ENCODE measurements around the gene EIF1AY.

EIF1AY gene

GRCh38 chrY:20575531-20576121 is at the start of gene EIF1AY:
EIF1AY (plus strand) TSS chrY:20575776; CDS start chrY:20575872, 96 bp downstream.
- no peak for TF ChIP-seq CTCF (IDR thresholded peaks at IDR 0.05; ENCODE audit: borderline replicate concordance, insufficient read depth, low read depth, low read length)
- H3K4me3 ChIP-seq (ENCODE audit: low read depth, low read length) = no peak within 1 kb of the TSS

GRCh38 chrY:20528435-20528834 is 47.1 kb upstream of the EIF1AY start:
- TF ChIP-seq CTCF (IDR thresholded peaks at IDR 0.05; ENCODE audit: borderline replicate concordance, insufficient read depth, low read depth, low read length) = no peak
- no peak overlapping the region for H3K4me3 ChIP-seq (ENCODE audit: low read depth, low read length)

GRCh38 chrY:20538186-20538585 is 37.4 kb upstream of the EIF1AY start:
- TF ChIP-seq CTCF (IDR thresholded peaks at IDR 0.05; ENCODE audit: borderline replicate concordance, insufficient read depth, low read depth, low read length) = no peak
- H3K4me3 ChIP-seq (ENCODE audit: low read depth, low read length) = no peak overlapping the region

GRCh38 chrY:20538933-20539332 is 36.6 kb upstream of the EIF1AY start:
- no peak overlapping the region for H3K4me3 ChIP-seq (ENCODE audit: low read depth, low read length)
- no peak for TF ChIP-seq CTCF (IDR thresholded peaks at IDR 0.05; ENCODE audit: borderline replicate concordance, insufficient read depth, low read depth, low read length)

GRCh38 chrY:20544451-20544960 is 31.1 kb upstream of the EIF1AY start:
- H3K4me3 ChIP-seq (ENCODE audit: low read depth, low read length) = no peak overlapping the region
- no peak for TF ChIP-seq CTCF (IDR thresholded peaks at IDR 0.05; ENCODE audit: borderline replicate concordance, insufficient read depth, low read depth, low read length)

- TF ChIP-seq CTCF (IDR thresholded peaks at IDR 0.05; ENCODE audit: borderline replicate concordance, insufficient read depth, low read depth, low read length) = no peak
- no peak overlapping the region for H3K4me3 ChIP-seq (ENCODE audit: low read depth, low read length)
These were observed 29.5 kb upstream of the EIF1AY start for GRCh38 chrY:20546071-20546470.

- H3K4me3 ChIP-seq (ENCODE audit: low read depth, low read length) = no peak overlapping the region
- TF ChIP-seq CTCF (IDR thresholded peaks at IDR 0.05; ENCODE audit: borderline replicate concordance, insufficient read depth, low read depth, low read length) = no peak
These were observed 26.3 kb upstream of the EIF1AY start for GRCh38 chrY:20549289-20549688.
